ENCODE data around the gene RNF227.
A peak's percentile ranks its signal among the peaks of the same experiment; 100 is the strongest.
"Not testable (repeated sequence)": the region's sequence is repeated elsewhere in the genome, so short reads cannot be mapped to it uniquely, and the experiment has no call there.

RNF227 gene

GRCh38 chr17:7915611-7916384 is at the start of gene RNF227:
Gene RNF227, minus strand, starts transcription at chr17:7916289. Its CDS starts 94 bp downstream, at chr17:7916195.
- peak; percentile 92 for DNase-seq

- DNase-seq: no peak
Measured at GRCh38 chr17:7961421-7961820, 45.3 kb upstream of the RNF227 start.

- DNase-seq: no peak
Measured at GRCh38 chr17:7959503-7960253, 43.6 kb upstream of the RNF227 start.

- no peak for DNase-seq
Measured at GRCh38 chr17:7956228-7956965, 40.3 kb upstream of the RNF227 start.

- DNase-seq: no peak
Measured at GRCh38 chr17:7955414-7956227, 39.5 kb upstream of the RNF227 start.

- not testable (repeated sequence) for DNase-seq
Measured at GRCh38 chr17:7953266-7953665, 37.2 kb upstream of the RNF227 start.

- no peak for DNase-seq
Measured at GRCh38 chr17:7951143-7951792, 35.2 kb upstream of the RNF227 start.

- DNase-seq: no peak
Measured at GRCh38 chr17:7950578-7950977, 34.5 kb upstream of the RNF227 start.

GRCh38 chr17:7947651-7948050 is 31.6 kb upstream of the RNF227 start:
- DNase-seq: no peak

GRCh38 chr17:7946441-7946840 is 30.4 kb upstream of the RNF227 start:
- no peak for DNase-seq

- DNase-seq: no peak
Measured at GRCh38 chr17:7945651-7946050, 29.6 kb upstream of the RNF227 start.

GRCh38 chr17:7944326-7944725 is 28.2 kb upstream of the RNF227 start:
- no peak for DNase-seq

- DNase-seq: no peak
Measured at GRCh38 chr17:7943291-7943690, 27.2 kb upstream of the RNF227 start.

- no peak for DNase-seq
Measured at GRCh38 chr17:7940743-7941142, 24.7 kb upstream of the RNF227 start.

- DNase-seq: no peak
Measured at GRCh38 chr17:7940034-7940433, 23.9 kb upstream of the RNF227 start.

- DNase-seq: no peak
Measured at GRCh38 chr17:7935859-7936258, 19.8 kb upstream of the RNF227 start.

GRCh38 chr17:7932949-7933348 is 16.9 kb upstream of the RNF227 start:
- no peak for DNase-seq

GRCh38 chr17:7932483-7932891 is 16.4 kb upstream of the RNF227 start:
- no peak for DNase-seq

GRCh38 chr17:7931709-7932482 is 15.8 kb upstream of the RNF227 start, which contains the start of the genes CNTROB and TRAPPC1:
Gene CNTROB, plus strand, starts transcription at chr17:7932206. Its CDS starts 874 bp downstream, at chr17:7933080.
Gene TRAPPC1, minus strand, starts transcription at chr17:7931946. Its CDS starts 117 bp downstream, at chr17:7931829.
- peak; percentile 95 for DNase-seq

GRCh38 chr17:7930841-7931631 is 14.9 kb upstream of the RNF227 start:
- no peak for DNase-seq

Measured in NCI-H2227 treated with DMSO at 0.1 percent for 48 hours (cell line).